ENCODE data around the gene IFNA17.
"Not testable (repeated sequence)": the region's sequence is repeated elsewhere in the genome, so short reads cannot be mapped to it uniquely, and the experiment has no call there.

IFNA17 gene

GRCh38 chr9:21228122-21228521 is at the start of gene IFNA17:
IFNA17 (minus strand) TSS chr9:21228222; CDS start chr9:21228173, 49 bp downstream.
- DNase-seq (ENCODE audit: low read depth) = no peak

- no peak for DNase-seq (ENCODE audit: low read depth)
Observed at GRCh38 chr9:21268347-21268657, 40.3 kb upstream of the IFNA17 start.

GRCh38 chr9:21267485-21268346 is 39.7 kb upstream of the IFNA17 start:
- no peak for DNase-seq (ENCODE audit: low read depth)

- no peak for DNase-seq (ENCODE audit: low read depth)
Observed at GRCh38 chr9:21266733-21267484, 38.9 kb upstream of the IFNA17 start.

- DNase-seq (ENCODE audit: low read depth) = no peak
Observed at GRCh38 chr9:21265421-21266189, 37.6 kb upstream of the IFNA17 start.

- DNase-seq (ENCODE audit: low read depth) = no peak
Observed at GRCh38 chr9:21255538-21256212, 27.7 kb upstream of the IFNA17 start.

- no peak for DNase-seq (ENCODE audit: low read depth)
Observed at GRCh38 chr9:21252721-21253547, 24.9 kb upstream of the IFNA17 start.

- no peak for DNase-seq (ENCODE audit: low read depth)
Observed at GRCh38 chr9:21251638-21252037, 23.6 kb upstream of the IFNA17 start.

GRCh38 chr9:21251190-21251589 is 23.2 kb upstream of the IFNA17 start:
- no peak for DNase-seq (ENCODE audit: low read depth)

- DNase-seq (ENCODE audit: low read depth) = no peak
Observed at GRCh38 chr9:21244836-21245235, 16.8 kb upstream of the IFNA17 start.

GRCh38 chr9:21239911-21240310 is 11.9 kb upstream of the IFNA17 start, which contains the start of gene IFNA14:
IFNA14 (minus strand) TSS chr9:21240005; CDS start chr9:21239935, 70 bp downstream.
- no peak for DNase-seq (ENCODE audit: low read depth)

- not testable (repeated sequence) for DNase-seq (ENCODE audit: low read depth)
Observed at GRCh38 chr9:21236360-21236714, 8.3 kb upstream of the IFNA17 start.

- not testable (repeated sequence) for DNase-seq (ENCODE audit: low read depth)
Observed at GRCh38 chr9:21235468-21236359, 7.7 kb upstream of the IFNA17 start.

GRCh38 chr9:21234153-21234687 is 6.2 kb upstream of the IFNA17 start:
- no peak for DNase-seq (ENCODE audit: low read depth)

GRCh38 chr9:21233258-21233657 is 5.2 kb upstream of the IFNA17 start:
- no peak for DNase-seq (ENCODE audit: low read depth)

- DNase-seq (ENCODE audit: low read depth) = not testable (repeated sequence)
Observed at GRCh38 chr9:21217211-21217610, 10.8 kb downstream of the IFNA17 start, which contains the start of gene IFNA16. IFNA16 (minus strand) TSS chr9:21217311; CDS start chr9:21217305, 6 bp downstream.

- not testable (repeated sequence) for DNase-seq (ENCODE audit: low read depth)
Observed at GRCh38 chr9:21213411-21214326, 14.4 kb downstream of the IFNA17 start.

GRCh38 chr9:21212160-21212559 is 15.9 kb downstream of the IFNA17 start:
- not testable (repeated sequence) for DNase-seq (ENCODE audit: low read depth)
